ENCODE results near the gene MGAT1.

MGAT1 gene

DNA sequence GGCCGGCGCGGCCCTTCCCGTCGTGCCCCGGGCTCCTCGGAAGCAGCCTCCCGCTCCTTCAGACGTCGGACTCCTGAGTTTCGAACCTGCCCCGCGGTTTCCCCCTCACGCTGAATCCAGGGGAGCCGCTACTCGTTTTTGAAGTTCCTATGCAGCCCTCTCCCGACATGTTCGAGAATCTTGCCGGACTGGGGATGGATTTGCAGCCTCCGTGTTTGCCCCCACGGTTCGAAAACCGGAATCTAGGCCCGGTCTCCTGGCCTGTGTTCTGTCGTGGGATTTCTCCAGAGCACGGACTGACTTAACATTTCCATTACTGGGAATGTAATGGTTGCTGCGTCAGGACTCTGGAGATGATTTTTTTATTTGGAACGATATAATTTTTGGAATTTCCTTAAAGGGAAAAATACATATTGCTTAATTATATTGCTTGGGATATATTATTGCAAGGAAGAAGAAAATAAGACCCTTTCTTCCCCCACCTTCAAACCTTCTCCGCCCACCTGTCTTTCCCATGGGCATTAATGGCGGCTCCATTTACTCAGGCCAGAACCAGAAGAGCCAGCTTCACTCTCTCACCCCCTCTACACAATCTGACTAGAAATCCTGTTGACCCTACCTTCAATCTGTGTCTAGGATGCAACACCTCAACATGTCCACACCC is 8.5 kb upstream of the MGAT1 start:
- no peak for TF ChIP-seq EZH2phosphoT487 (IDR thresholded peaks at IDR 0.05; ENCODE audit: low read depth)
- TF ChIP-seq, protein P1, sequence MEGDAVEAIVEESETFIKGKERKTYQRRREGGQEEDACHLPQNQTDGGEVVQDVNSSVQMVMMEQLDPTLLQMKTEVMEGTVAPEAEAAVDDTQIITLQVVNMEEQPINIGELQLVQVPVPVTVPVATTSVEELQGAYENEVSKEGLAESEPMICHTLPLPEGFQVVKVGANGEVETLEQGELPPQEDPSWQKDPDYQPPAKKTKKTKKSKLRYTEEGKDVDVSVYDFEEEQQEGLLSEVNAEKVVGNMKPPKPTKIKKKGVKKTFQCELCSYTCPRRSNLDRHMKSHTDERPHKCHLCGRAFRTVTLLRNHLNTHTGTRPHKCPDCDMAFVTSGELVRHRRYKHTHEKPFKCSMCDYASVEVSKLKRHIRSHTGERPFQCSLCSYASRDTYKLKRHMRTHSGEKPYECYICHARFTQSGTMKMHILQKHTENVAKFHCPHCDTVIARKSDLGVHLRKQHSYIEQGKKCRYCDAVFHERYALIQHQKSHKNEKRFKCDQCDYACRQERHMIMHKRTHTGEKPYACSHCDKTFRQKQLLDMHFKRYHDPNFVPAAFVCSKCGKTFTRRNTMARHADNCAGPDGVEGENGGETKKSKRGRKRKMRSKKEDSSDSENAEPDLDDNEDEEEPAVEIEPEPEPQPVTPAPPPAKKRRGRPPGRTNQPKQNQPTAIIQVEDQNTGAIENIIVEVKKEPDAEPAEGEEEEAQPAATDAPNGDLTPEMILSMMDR (IDR thresholded peaks at IDR 0.05; ENCODE audit: low read depth, low read length), result no peak
- H3K27me3 ChIP-seq (ENCODE audit: low read depth, low read length), result no peaks in the 10 kb centered on the region
- H3K9me3 ChIP-seq (ENCODE audit: insufficient read depth, low read length), result no peaks in the 10 kb centered on the region
- H3K4me1 ChIP-seq (ENCODE audit: low read length), result peaks cover 52% of the 10 kb centered on the region
- peak overlapping the region; percentile 43 for H2AFZ ChIP-seq (ENCODE audit: low read depth, low read length)
- H3K79me2 ChIP-seq (ENCODE audit: low read length), result peaks cover 24% of the 10 kb centered on the region
- H4K20me1 ChIP-seq (ENCODE audit: insufficient read depth, low read length), result no peaks in the 10 kb centered on the region
- peak overlapping the region; percentile 94 for H3K27ac ChIP-seq (ENCODE audit: low read length)
- H3K4me2 ChIP-seq (ENCODE audit: low read length), result peak overlapping the region; percentile 97
- H3K36me3 ChIP-seq (replicated peaks; ENCODE audit: low read depth, low read length), result peaks cover 5% of the 10 kb centered on the region
- peak overlapping the region; percentile 94 for H3K9ac ChIP-seq (ENCODE audit: low read length)
- peak overlapping the region; percentile 92 for H3K4me3 ChIP-seq (ENCODE audit: low read length)

DNA sequence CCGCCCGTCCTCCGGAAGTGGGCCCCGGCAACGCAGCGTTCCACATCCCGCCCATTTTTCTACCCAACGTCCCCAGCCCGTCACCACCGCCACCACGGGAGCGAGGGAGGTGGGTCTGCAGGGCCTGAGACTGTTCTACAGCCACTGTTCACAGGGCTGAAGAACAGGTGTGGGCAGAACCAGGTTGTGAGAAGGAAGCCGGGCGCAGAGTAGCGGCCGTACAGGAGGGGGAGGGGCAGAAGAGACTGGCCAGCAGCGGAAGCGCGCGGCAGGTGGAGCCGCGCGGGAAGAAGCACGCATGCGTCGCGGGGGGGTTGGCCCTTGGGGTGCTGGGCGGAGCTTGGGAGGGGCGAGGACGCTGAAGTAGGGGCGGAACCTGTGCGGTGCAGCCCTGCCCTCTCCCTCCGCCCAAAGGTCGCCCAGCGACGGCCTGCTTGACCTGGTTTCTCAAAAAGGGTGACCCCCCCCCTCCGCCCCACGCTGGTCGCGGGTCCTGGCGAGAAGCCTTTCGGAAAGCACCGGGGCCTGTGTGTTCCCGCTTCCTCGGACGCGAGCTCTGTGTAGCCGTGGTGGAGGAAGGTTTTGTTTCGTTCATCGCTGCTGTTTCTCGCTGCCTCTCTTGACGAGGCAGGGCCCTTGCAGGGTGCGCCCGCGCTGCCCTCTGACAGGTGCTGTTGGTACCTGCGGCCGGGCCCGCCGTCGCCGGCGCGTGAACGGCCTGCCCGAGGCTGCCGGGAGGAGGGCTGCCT is 7.8 kb upstream of the MGAT1 start:
- Histone ChIP-seq H3K9ac (ENCODE audit: low read length) (peak overlapping the region; percentile 94), H3K4me3 (ENCODE audit: low read length) (peak overlapping the region; percentile 92), H3K27ac (ENCODE audit: low read length) (peak overlapping the region; percentile 94), H3K79me2 (ENCODE audit: low read length) (peaks cover 24% of the 10 kb centered on the region), H2AFZ (ENCODE audit: low read depth, low read length) (peak overlapping the region; percentile 77), H3K36me3 (replicated peaks; ENCODE audit: low read depth, low read length) (peaks cover 5% of the 10 kb centered on the region), H4K20me1 (ENCODE audit: insufficient read depth, low read length) (no peaks in the 10 kb centered on the region), H3K27me3 (ENCODE audit: low read depth, low read length) (no peaks in the 10 kb centered on the region), H3K9me3 (ENCODE audit: insufficient read depth, low read length) (no peaks in the 10 kb centered on the region), H3K4me1 (ENCODE audit: low read length) (peaks cover 47% of the 10 kb centered on the region), H3K4me2 (ENCODE audit: low read length) (peak overlapping the region; percentile 97)
- TF ChIP-seq, protein P1 (IDR thresholded peaks at IDR 0.05; ENCODE audit: low read depth, low read length), result no peak
- no peak for TF ChIP-seq EZH2phosphoT487 (IDR thresholded peaks at IDR 0.05; ENCODE audit: low read depth)

DNA sequence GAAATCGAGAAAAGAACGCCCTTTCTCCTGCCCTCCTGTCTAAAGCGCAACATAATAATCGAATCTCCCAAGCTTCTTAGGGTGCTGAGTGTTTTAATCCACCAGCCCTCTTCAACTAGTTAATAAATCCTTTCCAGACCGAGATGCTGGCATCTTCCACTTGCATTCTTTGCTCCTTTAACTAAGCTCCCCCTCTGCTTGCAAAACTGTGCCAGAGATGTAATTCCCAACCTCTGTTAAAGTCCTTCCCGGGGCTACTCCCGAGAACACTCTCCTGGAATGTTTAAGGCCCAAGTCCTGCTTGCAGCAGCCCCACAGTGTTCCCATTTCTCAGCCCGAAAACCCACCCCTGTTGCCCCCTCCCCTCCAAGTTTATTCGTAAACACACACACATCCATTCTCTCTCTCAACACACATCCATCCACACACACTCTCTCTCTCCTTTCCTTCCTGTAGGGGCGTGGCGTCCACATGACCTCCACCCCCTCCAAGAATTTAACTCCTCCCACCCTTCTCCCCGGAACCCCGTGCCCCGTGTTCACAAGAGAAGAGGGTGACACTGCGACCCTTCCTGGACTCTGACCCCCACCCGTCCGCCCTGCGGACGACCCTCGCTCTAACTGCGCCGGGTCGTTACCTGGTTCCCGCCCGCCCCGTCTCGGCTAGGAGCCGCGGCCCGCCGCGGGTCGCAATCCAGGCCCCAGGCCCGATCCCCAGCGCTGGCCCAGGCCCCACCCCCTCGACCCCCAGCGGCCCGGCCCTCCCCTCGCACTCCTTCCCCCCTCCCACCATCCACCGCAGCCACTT is 7.0 kb upstream of the MGAT1 start:
- no peak for TF ChIP-seq EZH2phosphoT487 (IDR thresholded peaks at IDR 0.05; ENCODE audit: low read depth)
- TF ChIP-seq, protein P1 (IDR thresholded peaks at IDR 0.05; ENCODE audit: low read depth, low read length), result no peak
- H3K9me3 ChIP-seq (ENCODE audit: insufficient read depth, low read length), result no peaks in the 10 kb centered on the region
- H3K79me2 ChIP-seq (ENCODE audit: low read length), result peaks cover 28% of the 10 kb centered on the region
- H3K4me2 ChIP-seq (ENCODE audit: low read length), result peak overlapping the region; percentile 97
- no peaks in the 10 kb centered on the region for H3K27me3 ChIP-seq (ENCODE audit: low read depth, low read length)
- H3K36me3 ChIP-seq (replicated peaks; ENCODE audit: low read depth, low read length), result peaks cover 12% of the 10 kb centered on the region
- H3K9ac ChIP-seq (ENCODE audit: low read length), result peak overlapping the region; percentile 94
- H2AFZ ChIP-seq (ENCODE audit: low read depth, low read length), result 0 out of 2 replicates have a peak overlapping the region, but pooled peaks have one; percentile 48
- H4K20me1 ChIP-seq (ENCODE audit: insufficient read depth, low read length), result no peaks in the 10 kb centered on the region
- peaks cover 48% of the 10 kb centered on the region for H3K4me1 ChIP-seq (ENCODE audit: low read length)
- peak overlapping the region; percentile 94 for H3K27ac ChIP-seq (ENCODE audit: low read length)
- H3K4me3 ChIP-seq (ENCODE audit: low read length), result peak overlapping the region; percentile 92

Measured in OCI-LY3 (cell line).